Measurements from ENCODE around the gene SPZ1.

The SPZ1 gene

DNA sequence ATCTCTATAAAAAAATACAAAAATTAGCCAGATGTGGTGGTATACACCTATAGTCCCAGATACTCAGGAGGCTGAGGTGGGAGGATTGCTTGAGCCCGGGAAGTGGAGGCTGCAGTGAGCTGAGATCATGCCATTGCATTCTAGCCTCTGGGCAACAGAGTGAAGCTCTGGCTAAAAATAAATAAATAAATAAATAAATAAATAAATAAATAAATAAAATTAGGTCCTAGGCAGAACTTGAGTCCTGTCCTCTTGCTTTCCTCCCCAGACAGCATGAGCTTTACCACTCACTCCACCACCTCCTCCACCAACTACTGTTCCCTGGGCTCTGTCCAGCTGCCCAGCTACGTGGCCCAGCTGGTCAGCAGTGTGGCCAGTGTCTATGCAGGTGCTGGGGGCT, 31.6 kb upstream of the SPZ1 start:
- no peak overlapping the region for H3K4me3 ChIP-seq (ENCODE audit: low read depth in 1 of 2, low read length in 2 of 2)

GRCh38 chr5:80289320-80289719, 30.5 kb upstream of the SPZ1 start:
- Histone ChIP-seq H3K4me1 (ENCODE audit: insufficient read depth, low read length) (peaks cover 5% of the 10 kb centered on the region; the same call in 1 of the 2 replicates), H3K27ac (ENCODE audit: low read length) (no peak overlapping the region), H3K79me2 (ENCODE audit: insufficient read depth, low read length) (no peaks in the 10 kb centered on the region), H3K36me3 (ENCODE audit: insufficient read depth, low read length) (no peaks in the 10 kb centered on the region), H4K20me1 (ENCODE audit: insufficient read depth, low read length) (no peaks in the 10 kb centered on the region), H3K4me3 (ENCODE audit: low read depth in 1 of 2, low read length in 2 of 2) (no peak overlapping the region), H2AFZ (ENCODE audit: low read depth, low read length) (no peak overlapping the region), H3K9me3 (ENCODE audit: insufficient read depth, low read length, severe bottlenecking) (no peaks in the 10 kb centered on the region), H3K27me3 (ENCODE audit: insufficient read depth, low read length, poor library complexity) (no peaks in the 10 kb centered on the region), H3K4me2 (ENCODE audit: insufficient read depth, low read length) (no peak overlapping the region), H3K9ac (ENCODE audit: low read depth, low read length) (no peak overlapping the region)
- DNase-seq = no peak
- TF ChIP-seq EZH2 (IDR thresholded peaks at IDR 0.05; ENCODE audit: borderline replicate concordance, low read depth, low read length, severe bottlenecking) (no peak), CTCF (IDR thresholded peaks at IDR 0.05; ENCODE audit: borderline replicate concordance, extremely low read depth, low read length, poor library complexity, severe bottlenecking) (no peak)
- ATAC-seq (ENCODE audit: insufficient read depth, low read depth) = no peak

More for the DNA sequence above, 31.6 kb upstream of the SPZ1 start:
- H3K9ac ChIP-seq (ENCODE audit: low read depth, low read length) = no peak overlapping the region
- ATAC-seq (ENCODE audit: insufficient read depth, low read depth) = no peak
- H3K4me1 ChIP-seq (ENCODE audit: insufficient read depth, low read length) = peaks cover 5% of the 10 kb centered on the region; the same call in 1 of the 2 replicates
- H3K27me3 ChIP-seq (ENCODE audit: insufficient read depth, low read length, poor library complexity) = no peaks in the 10 kb centered on the region
- no peaks in the 10 kb centered on the region for H3K9me3 ChIP-seq (ENCODE audit: insufficient read depth, low read length, severe bottlenecking)
- TF ChIP-seq EZH2 (IDR thresholded peaks at IDR 0.05; ENCODE audit: borderline replicate concordance, low read depth, low read length, severe bottlenecking) (no peak), CTCF (IDR thresholded peaks at IDR 0.05; ENCODE audit: borderline replicate concordance, extremely low read depth, low read length, poor library complexity, severe bottlenecking) (no peak)
- DNase-seq = no peak
- H3K4me2 ChIP-seq (ENCODE audit: insufficient read depth, low read length) = no peak overlapping the region
- H3K27ac ChIP-seq (ENCODE audit: low read length) = no peak overlapping the region
- no peaks in the 10 kb centered on the region for H3K36me3 ChIP-seq (ENCODE audit: insufficient read depth, low read length)
- H2AFZ ChIP-seq (ENCODE audit: low read depth, low read length) = no peak overlapping the region
- H4K20me1 ChIP-seq (ENCODE audit: insufficient read depth, low read length) = no peaks in the 10 kb centered on the region
- H3K79me2 ChIP-seq (ENCODE audit: insufficient read depth, low read length) = no peaks in the 10 kb centered on the region

DNA sequence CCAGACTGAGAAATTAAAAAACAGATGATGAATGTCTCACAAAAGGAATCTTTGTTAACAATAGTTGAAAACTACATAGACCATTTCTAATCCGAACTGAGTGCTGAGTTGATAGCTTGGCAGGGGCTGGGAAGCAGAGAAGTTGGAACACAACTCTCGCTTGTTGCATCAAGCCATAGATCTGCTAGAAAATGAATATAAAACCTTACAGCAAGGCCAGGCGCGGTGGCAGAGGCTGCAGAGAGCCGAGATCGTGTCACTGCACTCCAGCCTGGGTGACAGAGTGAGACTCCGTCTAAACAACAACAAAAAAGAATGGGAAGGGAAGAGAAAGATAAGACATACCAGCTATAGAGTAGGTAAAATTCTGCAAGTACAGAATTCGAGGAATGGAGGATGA, 28.0 kb upstream of the SPZ1 start:
- Histone ChIP-seq H3K4me2 (ENCODE audit: insufficient read depth, low read length) (no peak overlapping the region), H3K4me1 (ENCODE audit: insufficient read depth, low read length) (no peaks in the 10 kb centered on the region), H3K79me2 (ENCODE audit: insufficient read depth, low read length) (no peaks in the 10 kb centered on the region), H3K4me3 (ENCODE audit: low read depth in 1 of 2, low read length in 2 of 2) (no peak overlapping the region), H3K9ac (ENCODE audit: low read depth, low read length) (no peak overlapping the region), H4K20me1 (ENCODE audit: insufficient read depth, low read length) (no peaks in the 10 kb centered on the region), H3K27me3 (ENCODE audit: insufficient read depth, low read length, poor library complexity) (no peaks in the 10 kb centered on the region), H3K36me3 (ENCODE audit: insufficient read depth, low read length) (no peaks in the 10 kb centered on the region), H3K9me3 (ENCODE audit: insufficient read depth, low read length, severe bottlenecking) (no peaks in the 10 kb centered on the region), H2AFZ (ENCODE audit: low read depth, low read length) (no peak overlapping the region), H3K27ac (ENCODE audit: low read length) (no peak overlapping the region)
- TF ChIP-seq CTCF (IDR thresholded peaks at IDR 0.05; ENCODE audit: borderline replicate concordance, extremely low read depth, low read length, poor library complexity, severe bottlenecking) (no peak), EZH2 (IDR thresholded peaks at IDR 0.05; ENCODE audit: borderline replicate concordance, low read depth, low read length, severe bottlenecking) (no peak)
- DNase-seq = no peak
- no peak for ATAC-seq (ENCODE audit: insufficient read depth, low read depth)

GRCh38 chr5:80296121-80296520, 23.7 kb upstream of the SPZ1 start:
- no peak overlapping the region for H2AFZ ChIP-seq (ENCODE audit: low read depth, low read length)

More at GRCh38 chr5:80296121-80296520, 23.7 kb upstream of the SPZ1 start:
- no peak overlapping the region for H3K4me3 ChIP-seq (ENCODE audit: low read depth in 1 of 2, low read length in 2 of 2)
- TF ChIP-seq CTCF (IDR thresholded peaks at IDR 0.05; ENCODE audit: borderline replicate concordance, extremely low read depth, low read length, poor library complexity, severe bottlenecking) (no peak), EZH2 (IDR thresholded peaks at IDR 0.05; ENCODE audit: borderline replicate concordance, low read depth, low read length, severe bottlenecking) (no peak)
- no peak overlapping the region for H3K27ac ChIP-seq (ENCODE audit: low read length)
- H3K9me3 ChIP-seq (ENCODE audit: insufficient read depth, low read length, severe bottlenecking) = no peaks in the 10 kb centered on the region
- no peaks in the 10 kb centered on the region for H3K27me3 ChIP-seq (ENCODE audit: insufficient read depth, low read length, poor library complexity)
- DNase-seq (no peak), ATAC-seq (ENCODE audit: insufficient read depth, low read depth) (no peak)
- no peaks in the 10 kb centered on the region for H4K20me1 ChIP-seq (ENCODE audit: insufficient read depth, low read length)
- H3K4me1 ChIP-seq (ENCODE audit: insufficient read depth, low read length) = no peaks in the 10 kb centered on the region
- no peaks in the 10 kb centered on the region for H3K36me3 ChIP-seq (ENCODE audit: insufficient read depth, low read length)
- H3K79me2 ChIP-seq (ENCODE audit: insufficient read depth, low read length) = no peaks in the 10 kb centered on the region
- no peak overlapping the region for H3K9ac ChIP-seq (ENCODE audit: low read depth, low read length)
- no peak overlapping the region for H3K4me2 ChIP-seq (ENCODE audit: insufficient read depth, low read length)
